BLaER1 treated with 17β-estradiol and CSF1 and Interleukin-3, amounts not matched to agents 10 nM and 100 nM (cell line): ENCODE measurements around the gene PI4KA.
"Not testable (repeated sequence)": the region's sequence is repeated elsewhere in the genome, so short reads cannot be mapped to it uniquely, and the experiment has no call there.

Experiments
- H3K27ac ChIP-seq, 11 experiments: shearing (Covaris generic); formaldehyde crosslinking; 2 replicates each; pipeline ENCODE4 v1.8.1; 2022
- H3K27me3 ChIP-seq, 11 experiments: shearing (Covaris generic); formaldehyde crosslinking; 2 replicates each; pipeline ENCODE4 v1.8.1; 2022
- H3K36me3 ChIP-seq, 11 experiments: shearing (Covaris generic); formaldehyde crosslinking; 2 replicates each; pipeline ENCODE4 v1.8.1; 2022
- H3K4me1 ChIP-seq, 10 experiments: shearing (Covaris generic); formaldehyde crosslinking; 2 replicates each; pipeline ENCODE4 v1.8.1; 2022
- H3K4me2 ChIP-seq, 11 experiments: shearing (Covaris generic); formaldehyde crosslinking; 2 replicates each; pipeline ENCODE4 v1.8.1; 2022
- H3K4me3 ChIP-seq, 10 experiments: shearing (Covaris generic); formaldehyde crosslinking; 2 replicates each; pipeline ENCODE4 v1.8.1; 2022
- H3K9ac ChIP-seq, 11 experiments: shearing (Covaris generic); formaldehyde crosslinking; 2 replicates each; pipeline ENCODE4 v1.8.1; 2022
- H3K9me3 ChIP-seq, 11 experiments: shearing (Covaris generic); formaldehyde crosslinking; replicated peaks in 1 of 11; 2 replicates each; pipeline ENCODE4 v1.8.1; 2022
- H4K20me1 ChIP-seq, 11 experiments: shearing (Covaris generic); formaldehyde crosslinking; 2 replicates each; pipeline ENCODE4 v1.8.1; 2022
- Cebpa-rat ChIP-seq, 11 experiments: shearing (Covaris generic); IDR thresholded peaks; 2 replicates each; pipeline ENCODE4 v1.8.1; 2022

Gene PI4KA

DNA sequence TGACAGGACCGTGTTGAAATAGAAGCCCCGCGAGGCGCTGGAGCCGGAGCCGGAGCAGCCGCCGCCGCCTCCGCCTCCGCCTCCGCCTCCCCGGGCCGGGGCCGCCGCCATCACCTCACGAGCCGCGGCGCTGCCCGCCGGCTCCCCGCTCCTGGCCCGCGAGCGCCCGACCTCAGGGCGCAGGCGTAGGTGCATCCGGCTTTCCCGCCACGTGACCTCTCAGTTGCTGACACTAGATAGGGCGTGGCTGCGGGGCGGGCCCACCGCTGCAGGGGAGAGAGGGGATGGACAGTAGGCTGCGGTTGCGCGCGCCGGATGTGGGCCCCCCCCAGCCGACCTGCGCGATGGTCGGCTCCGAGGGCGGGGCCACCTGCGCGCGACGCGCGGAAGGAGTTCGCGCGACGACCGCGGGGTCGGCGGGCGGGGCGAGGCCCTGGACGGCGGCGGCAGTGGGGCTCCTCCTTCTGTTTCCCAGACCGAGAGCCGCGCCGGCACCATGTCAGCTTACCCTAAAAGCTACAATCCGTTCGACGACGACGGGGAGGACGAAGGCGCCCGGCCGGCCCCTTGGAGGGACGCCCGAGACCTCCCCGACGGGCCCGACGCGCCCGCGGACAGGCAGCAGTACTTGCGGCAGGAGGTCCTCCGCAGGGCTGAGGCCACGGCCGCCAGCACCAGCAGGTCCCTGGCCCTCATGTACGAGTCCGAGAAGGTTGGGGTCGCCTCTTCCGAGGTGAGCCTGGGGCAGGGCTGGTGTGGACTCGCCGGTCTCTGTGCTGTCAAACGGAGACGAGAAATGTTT, at the start of gene PI4KA, which contains the start of gene SNAP29:
PI4KA (minus strand) TSS at position 197 of the 802 bp plus-strand sequence; CDS start at position 111, 86 bp downstream.
SNAP29 (plus strand) TSS at position 393 of the 802 bp plus-strand sequence; CDS start at position 497, 104 bp downstream.
- no peaks in the 10 kb centered on the region for H3K27me3 ChIP-seq
- H4K20me1 ChIP-seq: peaks cover 38 to 65% (median 49%) of the 10 kb centered on the region in 11 experiments; a peak in 21 of 22 replicates
- H3K36me3 ChIP-seq: peaks cover 0 to 32% (median 18%) of the 10 kb centered on the region in 11 experiments; a peak in 19 of 22 replicates
- H3K4me1 ChIP-seq: peaks cover 33 to 80% (median 46%) of the 10 kb centered on the region in 10 experiments
- peak within 1 kb of the TSS; percentile 78 to 94 (median 86) for H3K4me3 ChIP-seq
- peak within 1 kb of the TSS; percentile 83 to 93 (median 90) for H3K9ac ChIP-seq
- H3K27ac ChIP-seq: peak within 1 kb of the TSS; percentile 82 to 91 (median 88)
- no peaks in the 10 kb centered on the region for H3K9me3 ChIP-seq
- TF ChIP-seq Cebpa-rat (IDR thresholded peaks at IDR 0.05): no peak
- H3K4me2 ChIP-seq: peak within 1 kb of the TSS; percentile 78 to 97 (median 92)

DNA sequence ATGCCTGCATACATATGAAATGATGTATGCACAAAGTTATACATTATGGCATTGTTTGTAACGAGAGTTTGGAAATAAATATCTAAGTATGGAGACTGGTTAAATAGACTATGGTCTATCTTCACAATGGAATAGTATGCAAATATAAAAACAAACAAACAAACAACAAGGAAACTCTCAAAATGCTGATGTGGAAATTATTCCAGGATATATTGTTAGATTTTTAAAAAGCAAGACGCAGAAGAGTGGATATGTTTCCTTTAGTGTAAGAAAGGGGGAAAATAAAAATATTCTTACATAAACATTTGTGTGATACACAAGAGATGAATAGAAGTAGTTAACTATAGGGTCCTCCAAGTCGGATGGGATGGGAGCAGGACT, 47.8 kb upstream of the PI4KA start:
- no peaks in the 10 kb centered on the region for H3K36me3 ChIP-seq

GRCh38 chr22:20905415-20906386, 47.1 kb upstream of the PI4KA start:
- Histone ChIP-seq H3K36me3 (no peaks in the 10 kb centered on the region), H3K4me2 (no peak overlapping the region)

More for the DNA sequence above, 47.8 kb upstream of the PI4KA start:
- TF ChIP-seq Cebpa-rat (IDR thresholded peaks at IDR 0.05): no peak
- no peak overlapping the region for H3K27ac ChIP-seq
- no peaks in the 10 kb centered on the region for H3K27me3 ChIP-seq
- H3K4me1 ChIP-seq: peaks cover 0 to 22% (median 1%) of the 10 kb centered on the region in 10 experiments; a peak in 7 of 20 replicates
- no peak overlapping the region for H3K4me2 ChIP-seq
- H3K4me3 ChIP-seq: no peak overlapping the region
- no peaks in the 10 kb centered on the region for H3K9me3 ChIP-seq
- no peak overlapping the region for H3K9ac ChIP-seq
- H4K20me1 ChIP-seq: no peaks in the 10 kb centered on the region

GRCh38 chr22:20904980-20905355, 46.4 kb upstream of the PI4KA start:
- Histone ChIP-seq H3K4me3 (no peak overlapping the region), H3K27ac (peak overlapping the region in 1 of 11 experiments; percentile 19; a peak in 1 of 22 replicates), H3K27me3 (no peaks in the 10 kb centered on the region), H3K36me3 (no peaks in the 10 kb centered on the region), H3K4me2 (peak overlapping the region in 1 of 11 experiments; percentile 24; a peak in 1 of 22 replicates), H3K9ac (no peak overlapping the region), H4K20me1 (no peaks in the 10 kb centered on the region), H3K9me3 (no peaks in the 10 kb centered on the region), H3K4me1 (peaks cover 0 to 26% (median 2%) of the 10 kb centered on the region in 10 experiments; a peak in 8 of 20 replicates)
- TF ChIP-seq Cebpa-rat (IDR thresholded peaks at IDR 0.05): no peak

More at GRCh38 chr22:20905415-20906386, 47.1 kb upstream of the PI4KA start:
- peaks cover 0 to 22% (median 1%) of the 10 kb centered on the region in 10 experiments; a peak in 7 of 20 replicates for H3K4me1 ChIP-seq
- no peak overlapping the region for H3K4me3 ChIP-seq
- no peak for TF ChIP-seq Cebpa-rat (IDR thresholded peaks at IDR 0.05)
- no peaks in the 10 kb centered on the region for H4K20me1 ChIP-seq
- H3K9ac ChIP-seq: no peak overlapping the region
- H3K27me3 ChIP-seq: no peaks in the 10 kb centered on the region
- H3K9me3 ChIP-seq: no peaks in the 10 kb centered on the region
- no peak overlapping the region for H3K27ac ChIP-seq

- no peaks in the 10 kb centered on the region for H4K20me1 ChIP-seq
- H3K36me3 ChIP-seq: no peaks in the 10 kb centered on the region
- no peak for TF ChIP-seq Cebpa-rat (IDR thresholded peaks at IDR 0.05)
- H3K9me3 ChIP-seq: no peaks in the 10 kb centered on the region
- no peak overlapping the region for H3K4me3 ChIP-seq
- no peak overlapping the region for H3K9ac ChIP-seq
- peak overlapping the region in 2 of 11 experiments; percentile 24 to 25; a peak in 1 of 22 replicates for H3K4me2 ChIP-seq
- peaks cover 0 to 23% (median under 1%) of the 10 kb centered on the region in 10 experiments; a peak in 8 of 20 replicates for H3K4me1 ChIP-seq
- no peaks in the 10 kb centered on the region for H3K27me3 ChIP-seq
- H3K27ac ChIP-seq: peak overlapping the region in 2 of 11 experiments; percentile 30 to 31; a peak in 3 of 22 replicates
These were observed 45.7 kb upstream of the PI4KA start for GRCh38 chr22:20904008-20904979.

- no peak overlapping the region for H3K4me2 ChIP-seq
- no peak overlapping the region for H3K27ac ChIP-seq
- H3K9ac ChIP-seq: no peak overlapping the region
- no peaks in the 10 kb centered on the region for H4K20me1 ChIP-seq
- no peaks in the 10 kb centered on the region for H3K9me3 ChIP-seq
- H3K27me3 ChIP-seq: no peaks in the 10 kb centered on the region
- no peaks in the 10 kb centered on the region for H3K36me3 ChIP-seq
- H3K4me3 ChIP-seq: no peak overlapping the region
- TF ChIP-seq Cebpa-rat (IDR thresholded peaks at IDR 0.05): no peak
- peaks cover 0 to 20% (median 0%) of the 10 kb centered on the region in 10 experiments; a peak in 7 of 20 replicates for H3K4me1 ChIP-seq
These were observed 44.5 kb upstream of the PI4KA start for GRCh38 chr22:20903093-20903492.

DNA sequence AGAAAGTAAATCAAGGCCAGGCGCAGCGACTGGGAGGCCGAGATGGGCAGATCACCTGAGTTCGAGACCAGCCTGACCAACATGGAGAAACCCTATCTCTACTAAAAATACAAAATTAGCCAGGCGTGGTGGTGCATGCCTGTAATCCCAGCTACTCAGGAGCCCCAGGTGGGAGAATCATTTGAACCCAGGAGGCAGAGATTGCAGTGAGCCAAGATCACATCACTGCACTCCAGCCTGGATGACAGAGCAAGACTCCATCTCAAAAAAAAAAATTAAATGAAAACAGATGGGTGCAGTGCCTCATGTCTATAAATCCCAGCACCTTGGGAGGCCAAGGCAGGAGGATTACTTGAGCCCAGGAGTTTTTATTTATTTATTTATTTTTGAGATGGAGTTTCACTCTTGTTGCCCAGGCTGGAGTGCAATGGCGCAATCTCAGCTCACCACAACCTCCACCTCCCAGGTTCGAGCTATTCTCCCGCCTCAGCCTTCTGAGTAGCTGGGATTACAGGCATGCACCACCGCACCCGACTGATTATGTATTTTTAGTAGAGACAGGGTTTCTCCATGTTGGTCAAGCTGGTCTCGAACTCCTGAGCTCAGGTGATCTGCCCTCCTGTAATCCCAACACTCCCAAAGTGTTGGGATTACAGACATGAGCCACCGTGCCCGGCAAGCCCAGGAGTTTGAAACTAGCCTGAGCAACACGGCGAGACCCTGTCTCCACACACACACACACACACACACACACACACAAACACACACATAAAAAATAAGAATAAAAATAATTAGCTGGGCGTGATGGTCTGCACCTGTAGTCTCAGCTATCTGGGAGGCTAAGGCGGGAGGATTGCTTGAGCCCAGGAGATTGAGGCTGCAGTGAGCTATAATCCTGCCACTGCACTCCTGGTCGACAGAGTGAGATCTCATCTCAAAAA, 42.8 kb upstream of the PI4KA start:
- not testable (repeated sequence) for H3K36me3 ChIP-seq, H3K4me3 ChIP-seq, H3K9ac ChIP-seq, H3K27me3 ChIP-seq, H3K9me3 ChIP-seq, H3K4me2 ChIP-seq, H4K20me1 ChIP-seq, H3K27ac ChIP-seq
- peaks cover 0 to 20% (median 0%) of the 10 kb centered on the region in 10 experiments; a peak in 7 of 20 replicates for H3K4me1 ChIP-seq
